ENCODE results near the gene EPB41L4A.

The EPB41L4A gene

GRCh38 chr5:112143690-112144089, 275.4 kb downstream of the EPB41L4A start:
- no peak for DNase-seq

- DNase-seq, result no peak
These were observed 276.3 kb downstream of the EPB41L4A start for GRCh38 chr5:112142769-112143270.

- no peak for DNase-seq
These were observed 277.5 kb downstream of the EPB41L4A start for GRCh38 chr5:112141582-112141981.

GRCh38 chr5:112138526-112138925, 280.6 kb downstream of the EPB41L4A start:
- DNase-seq, result no peak

- no peak for DNase-seq
These were observed 282.3 kb downstream of the EPB41L4A start for GRCh38 chr5:112136773-112137172.

GRCh38 chr5:112127861-112128260, 291.2 kb downstream of the EPB41L4A start:
- no peak for DNase-seq

GRCh38 chr5:112126982-112127381, 292.1 kb downstream of the EPB41L4A start:
- no peak for DNase-seq

GRCh38 chr5:112125903-112126302, 293.2 kb downstream of the EPB41L4A start:
- no peak for DNase-seq

GRCh38 chr5:112124788-112125187, 294.3 kb downstream of the EPB41L4A start:
- DNase-seq, result no peak

- no peak for DNase-seq
These were observed 296.0 kb downstream of the EPB41L4A start for GRCh38 chr5:112123086-112123485.

GRCh38 chr5:112122353-112122752, 296.7 kb downstream of the EPB41L4A start:
- DNase-seq, result no peak

- DNase-seq, result no peak
These were observed 297.8 kb downstream of the EPB41L4A start for GRCh38 chr5:112121258-112121657.

GRCh38 chr5:112119969-112120368, 299.1 kb downstream of the EPB41L4A start:
- DNase-seq, result no peak

GRCh38 chr5:112119508-112119907, 299.6 kb downstream of the EPB41L4A start:
- no peak for DNase-seq

- DNase-seq, result no peak
These were observed 301.5 kb downstream of the EPB41L4A start for GRCh38 chr5:112117551-112117950.

- no peak for DNase-seq
These were observed 302.7 kb downstream of the EPB41L4A start for GRCh38 chr5:112116371-112116770.

- DNase-seq, result no peak
These were observed 305.5 kb downstream of the EPB41L4A start for GRCh38 chr5:112113565-112113964.
